Activated naive CD4-positive, alpha-beta T cell treated with anti-CD3 and anti-CD28 coated beads, Interleukin-2, amount 10 ng/mL, durations not matched to agents 7 days and 5 days (primary cell): ENCODE results near the gene IGSF23.
A peak's percentile ranks its signal among the peaks of the same experiment; 100 is the strongest.

ENCODE experiments used
- CTCF ChIA-PET: fragments of 350-600 bp; sonication (Branson Sonifier 250); formaldehyde crosslinking; loops from one replicate; lab custom pipeline; 2021; ENCODE audit warnings: antibody characterized with exemption; lab: Charles Lee
- DNase-seq: peaks from one replicate; pipeline ENCODE4 v3.0.0-alpha.2; 2020
- H3K27ac Mint-ChIP-seq: one replicate; pipeline ENCODE4 v1.8.0; 2021; ENCODE audit warnings: mild to moderate bottlenecking, moderate library complexity, mixed read lengths
- H3K27me3 Mint-ChIP-seq: one replicate; pipeline ENCODE4 v1.8.0; 2021; ENCODE audit warnings: mild to moderate bottlenecking, mixed read lengths
- H3K36me3 Mint-ChIP-seq: one replicate; pipeline ENCODE4 v1.8.0; 2021; ENCODE audit warnings: mixed read lengths
- H3K4me1 Mint-ChIP-seq: one replicate; pipeline ENCODE4 v1.8.0; 2021; ENCODE audit warnings: mixed read lengths
- H3K4me3 Mint-ChIP-seq: one replicate; pipeline ENCODE4 v1.8.0; 2021; ENCODE audit warnings: mild to moderate bottlenecking, moderate library complexity, mixed read lengths
- H3K9me3 Mint-ChIP-seq: one replicate; pipeline ENCODE4 v1.8.0; 2021; ENCODE audit warnings: mixed read lengths

IGSF23 gene

DNA sequence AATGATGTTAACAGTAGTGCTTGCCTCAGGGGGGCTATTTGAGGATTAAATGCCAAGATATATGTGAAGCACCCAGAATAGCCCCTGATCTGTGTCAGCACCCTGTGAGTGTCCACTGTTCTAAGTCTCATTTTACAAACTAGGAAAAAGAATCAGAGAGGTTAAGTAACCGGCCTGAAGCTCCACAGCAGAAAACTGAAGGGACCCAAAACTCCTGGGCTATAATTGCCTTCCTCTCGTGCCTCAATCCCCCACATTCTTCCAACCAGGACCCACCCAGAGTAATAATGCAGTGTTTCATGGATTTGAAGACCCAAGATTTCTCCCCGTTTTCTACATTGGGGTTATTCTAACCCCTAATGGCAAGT, 32.7 kb downstream of the IGSF23 start:
- CTCF ChIA-PET: no interaction called here
- H3K27ac Mint-ChIP-seq: no peak overlapping the region
- DNase-seq: no peak
- H3K4me1 Mint-ChIP-seq: peaks cover 3% of the 10 kb centered on the region
- H3K36me3 Mint-ChIP-seq: no peaks in the 10 kb centered on the region
- peaks cover 34% of the 10 kb centered on the region for H3K27me3 Mint-ChIP-seq
- H3K4me3 Mint-ChIP-seq: no peak overlapping the region
- H3K9me3 Mint-ChIP-seq: no peaks in the 10 kb centered on the region

DNA sequence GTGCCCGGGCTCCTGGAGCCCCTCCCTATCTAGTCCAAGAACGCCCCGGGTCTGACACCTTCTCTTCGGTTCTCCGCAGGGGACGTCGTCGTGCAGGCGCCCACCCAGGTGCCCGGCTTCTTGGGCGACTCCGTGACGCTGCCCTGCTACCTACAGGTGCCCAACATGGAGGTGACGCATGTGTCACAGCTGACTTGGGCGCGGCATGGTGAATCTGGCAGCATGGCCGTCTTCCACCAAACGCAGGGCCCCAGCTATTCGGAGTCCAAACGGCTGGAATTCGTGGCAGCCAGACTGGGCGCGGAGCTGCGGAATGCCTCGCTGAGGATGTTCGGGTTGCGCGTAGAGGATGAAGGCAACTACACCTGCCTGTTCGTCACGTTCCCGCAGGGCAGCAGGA, 33.8 kb downstream of the IGSF23 start:
- H3K27ac Mint-ChIP-seq: no peak overlapping the region
- no peak overlapping the region for H3K4me3 Mint-ChIP-seq
- CTCF ChIA-PET: no interaction called here
- no peak for DNase-seq
- no peaks in the 10 kb centered on the region for H3K36me3 Mint-ChIP-seq
- no peaks in the 10 kb centered on the region for H3K9me3 Mint-ChIP-seq
- peaks cover 3% of the 10 kb centered on the region for H3K4me1 Mint-ChIP-seq
- H3K27me3 Mint-ChIP-seq: peaks cover 22% of the 10 kb centered on the region

DNA sequence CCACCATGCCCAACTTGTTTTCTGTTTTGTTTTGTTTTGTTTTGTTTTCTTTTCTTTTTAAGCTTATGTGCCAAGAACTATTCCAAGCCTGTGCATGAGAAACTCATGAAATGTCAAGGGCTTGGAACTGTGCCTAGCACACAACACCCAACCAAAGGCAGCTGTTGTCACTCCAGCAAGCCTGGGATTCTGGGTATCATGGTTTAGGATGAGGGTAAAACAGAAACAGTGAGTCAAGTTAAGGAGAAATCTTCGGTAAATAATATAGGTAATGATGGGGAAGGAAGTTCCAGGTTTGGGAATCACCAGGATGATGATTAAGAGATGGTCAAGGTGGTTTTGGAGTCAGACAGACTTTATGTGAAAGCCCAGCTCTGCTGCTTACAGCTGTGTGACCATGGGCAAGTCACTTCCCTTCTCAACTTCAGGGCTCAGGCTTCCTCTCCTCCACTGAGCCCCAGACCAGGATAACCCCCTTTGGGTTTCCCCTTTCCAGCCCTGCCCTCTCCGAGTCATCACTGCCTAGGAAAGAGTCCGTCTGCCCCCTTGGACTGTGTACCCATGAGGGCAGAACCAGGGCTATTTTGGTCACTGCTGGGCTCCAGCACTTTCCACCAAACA, 35.4 kb downstream of the IGSF23 start:
- Mint-ChIP-seq H3K4me1 (no peaks in the 10 kb centered on the region), H3K27ac (no peak overlapping the region), H3K9me3 (no peaks in the 10 kb centered on the region), H3K36me3 (no peaks in the 10 kb centered on the region), H3K27me3 (peaks cover 10% of the 10 kb centered on the region), H3K4me3 (no peak overlapping the region)
- CTCF ChIA-PET: interaction anchor here (0.8 to 1.4 kb wide), 3 partner anchors 8 to 78 kb away, joined by 3 to 10 read pairs (median 4); no protein-coding TSS in a partner anchor
- DNase-seq: no peak

DNA sequence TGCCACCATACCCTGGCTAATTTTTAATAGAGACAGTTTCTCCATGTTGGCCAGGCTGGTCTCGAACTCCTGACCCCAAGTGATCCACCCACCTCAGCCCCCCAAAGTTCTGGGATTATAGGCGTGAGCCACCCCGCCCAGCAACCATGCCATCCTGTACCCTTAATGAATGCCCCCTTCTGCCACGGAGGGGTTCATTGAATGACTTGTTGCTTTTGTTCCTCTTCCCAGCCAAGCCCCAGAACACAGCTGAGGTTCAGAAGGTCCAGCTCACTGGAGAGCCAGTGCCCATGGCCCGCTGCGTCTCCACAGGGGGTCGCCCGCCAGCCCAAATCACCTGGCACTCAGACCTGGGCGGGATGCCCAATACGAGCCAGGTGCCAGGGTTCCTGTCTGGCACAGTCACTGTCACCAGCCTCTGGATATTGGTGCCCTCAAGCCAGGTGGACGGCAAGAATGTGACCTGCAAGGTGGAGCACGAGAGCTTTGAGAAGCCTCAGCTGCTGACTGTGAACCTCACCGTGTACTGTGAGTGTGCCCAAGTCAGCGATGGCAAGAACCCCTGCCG, 36.3 kb downstream of the IGSF23 start:
- Mint-ChIP-seq H3K4me1 (peaks cover 5% of the 10 kb centered on the region), H3K9me3 (no peaks in the 10 kb centered on the region), H3K27ac (no peak overlapping the region), H3K4me3 (no peak overlapping the region), H3K36me3 (no peaks in the 10 kb centered on the region), H3K27me3 (peaks cover 1% of the 10 kb centered on the region)
- no peak for DNase-seq
- CTCF ChIA-PET: interaction anchor here (1.4 kb wide), 1 partner anchor 73 kb away, joined by 4 read pairs; no protein-coding TSS in a partner anchor

DNA sequence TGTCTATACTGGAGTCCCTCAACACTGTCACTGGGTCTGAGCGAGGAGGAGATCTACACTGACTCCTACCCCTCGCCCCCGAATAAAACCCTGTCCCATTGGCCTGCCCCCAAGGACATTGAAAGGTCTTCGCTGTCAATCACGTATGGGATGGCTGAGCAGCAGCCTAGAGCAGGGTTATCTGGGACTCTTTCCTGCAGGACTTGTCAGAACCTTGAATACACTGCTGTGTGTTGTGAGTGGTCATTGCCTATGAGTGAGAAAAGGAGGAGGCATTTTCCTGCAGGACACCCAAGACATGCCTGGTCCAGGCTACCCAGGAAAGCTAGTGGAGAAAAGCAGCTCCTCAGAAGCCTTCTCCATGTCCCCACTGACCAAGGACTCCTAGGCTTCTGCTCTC, 40.0 kb downstream of the IGSF23 start:
- Mint-ChIP-seq H3K4me1 (peaks cover 6% of the 10 kb centered on the region), H3K27me3 (no peaks in the 10 kb centered on the region), H3K36me3 (peaks cover 3% of the 10 kb centered on the region), H3K27ac (no peak overlapping the region), H3K4me3 (no peak overlapping the region), H3K9me3 (no peaks in the 10 kb centered on the region)
- CTCF ChIA-PET: interaction anchor here (0.6 to 2.3 kb wide), 4 partner anchors 10 to 118 kb away, joined by 3 to 13 read pairs (median 4); no protein-coding TSS in a partner anchor
- no peak for DNase-seq

DNA sequence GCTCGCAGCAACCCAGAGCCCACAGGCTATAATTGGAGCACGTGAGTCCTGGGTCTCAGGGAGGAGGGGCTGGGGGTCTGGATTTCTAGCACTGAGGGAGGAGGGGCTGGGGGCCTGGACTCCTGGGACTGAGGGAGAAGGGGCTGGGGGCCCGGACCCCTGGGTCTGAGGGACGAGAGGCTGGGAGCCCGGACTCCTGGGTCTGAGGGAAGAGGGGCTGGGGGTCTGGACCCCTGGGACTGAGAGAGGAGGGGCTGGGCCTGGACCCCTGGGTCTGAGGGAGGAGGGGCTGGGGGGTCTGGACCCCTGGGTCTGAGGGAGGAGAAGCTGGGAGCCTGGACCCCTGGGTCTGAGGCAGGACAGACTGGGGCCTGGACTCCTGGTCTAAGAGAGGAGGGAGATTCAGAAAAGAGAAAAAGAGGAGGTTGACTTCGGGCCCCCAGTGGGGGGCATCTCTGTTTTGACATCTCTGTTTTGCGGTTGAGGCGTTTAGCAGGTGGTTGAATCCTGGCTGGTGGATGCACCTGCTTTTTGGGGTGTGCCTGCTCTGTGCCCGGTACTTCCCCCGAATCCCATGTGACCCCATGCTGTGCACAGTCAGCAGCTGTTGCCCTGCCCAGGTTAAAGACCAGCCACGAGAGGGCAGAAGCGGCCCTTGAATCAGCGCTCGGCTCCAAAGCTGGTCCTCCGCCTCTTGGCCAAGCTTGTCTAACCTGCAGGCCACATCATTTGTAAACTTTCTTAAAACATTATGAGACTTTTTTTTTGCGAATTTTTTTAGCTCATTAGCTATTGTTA, 40.8 kb downstream of the IGSF23 start:
- no peak overlapping the region for H3K4me3 Mint-ChIP-seq
- DNase-seq: peak; percentile 85
- H3K36me3 Mint-ChIP-seq: peaks cover 3% of the 10 kb centered on the region
- CTCF ChIA-PET: interaction anchor here (0.6 to 2.3 kb wide), 16 partner anchors 9 to 131 kb away, joined by 3 to 13 read pairs (median 4); no protein-coding TSS in a partner anchor
- H3K9me3 Mint-ChIP-seq: no peaks in the 10 kb centered on the region
- H3K4me1 Mint-ChIP-seq: peaks cover 6% of the 10 kb centered on the region
- no peaks in the 10 kb centered on the region for H3K27me3 Mint-ChIP-seq
- no peak overlapping the region for H3K27ac Mint-ChIP-seq

DNA sequence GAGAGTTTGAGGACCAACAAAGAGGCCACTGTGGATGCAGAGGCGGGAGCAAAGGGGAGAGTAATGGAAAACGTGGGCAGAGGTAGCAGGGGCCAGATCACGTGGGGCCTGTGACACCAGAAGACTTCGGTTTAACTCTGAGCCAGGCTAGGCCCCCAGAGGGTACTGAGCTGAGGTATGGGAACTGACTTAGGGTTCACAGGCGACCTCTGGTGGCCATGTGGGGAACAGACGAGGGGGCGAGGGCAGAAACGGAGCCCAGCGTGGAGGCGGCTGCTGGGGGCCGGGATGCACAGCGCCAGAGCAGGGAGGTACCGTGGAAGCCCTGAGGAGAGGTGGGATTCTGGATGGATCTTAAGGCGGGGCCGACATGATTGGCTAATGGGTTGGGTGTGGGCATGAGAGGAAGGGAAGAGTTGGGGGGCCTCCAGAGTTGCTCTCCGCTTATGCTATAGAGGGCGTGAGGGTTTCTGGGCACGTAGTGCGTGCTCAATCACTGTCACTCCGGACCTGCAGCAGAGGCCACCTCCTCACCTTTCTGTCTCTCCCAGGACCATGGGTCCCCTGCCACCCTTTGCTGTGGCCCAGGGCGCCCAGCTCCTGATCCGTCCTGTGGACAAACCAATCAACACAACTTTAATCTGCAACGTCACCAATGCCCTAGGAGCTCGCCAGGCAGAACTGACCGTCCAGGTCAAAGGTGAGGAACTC, 44.0 kb downstream of the IGSF23 start:
- no peak overlapping the region for H3K4me3 Mint-ChIP-seq
- H3K9me3 Mint-ChIP-seq: no peaks in the 10 kb centered on the region
- peaks cover 6% of the 10 kb centered on the region for H3K4me1 Mint-ChIP-seq
- DNase-seq: peak; percentile 78
- no peak overlapping the region for H3K27ac Mint-ChIP-seq
- CTCF ChIA-PET: interaction anchor here (0.6 to 4.9 kb wide), 14 partner anchors 9 to 189 kb away, joined by 3 to 30 read pairs (median 4); partner anchors contain the start of genes NECTIN2 and PVR
- peaks cover 3% of the 10 kb centered on the region for H3K36me3 Mint-ChIP-seq
- H3K27me3 Mint-ChIP-seq: no peaks in the 10 kb centered on the region

DNA sequence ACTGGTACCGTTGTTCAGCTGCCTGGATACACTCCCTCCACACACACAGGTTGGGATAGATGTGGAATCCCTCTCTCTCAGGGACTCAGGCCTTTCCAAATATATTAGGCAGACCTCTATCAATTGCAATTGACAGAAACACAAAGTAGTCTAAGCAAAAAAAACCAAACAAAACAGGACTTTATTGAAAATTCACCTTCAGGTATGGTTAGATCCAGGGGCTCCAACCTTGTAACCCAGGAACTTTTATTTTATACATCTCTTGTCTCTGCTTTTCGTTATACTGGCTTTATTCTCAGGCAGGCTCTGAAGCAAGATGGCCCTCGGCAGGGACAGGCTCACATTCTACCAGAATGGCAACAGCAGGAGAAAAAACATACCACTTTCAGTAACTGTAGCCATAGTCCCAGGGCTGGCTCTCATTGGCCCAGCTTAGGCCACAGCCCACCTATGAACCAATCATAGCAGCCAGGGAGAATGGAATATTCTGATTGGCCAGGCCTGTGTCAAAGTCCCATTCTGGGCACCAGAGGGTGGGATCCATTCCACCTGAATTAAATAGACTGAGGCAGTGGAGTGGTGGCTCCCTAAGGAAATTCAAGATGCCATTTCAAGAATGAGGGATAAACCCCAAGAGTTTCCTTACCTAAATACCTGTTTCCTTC, 44.8 kb downstream of the IGSF23 start:
- Mint-ChIP-seq H3K27me3 (no peaks in the 10 kb centered on the region), H3K9me3 (no peaks in the 10 kb centered on the region), H3K4me3 (no peak overlapping the region), H3K27ac (no peak overlapping the region), H3K36me3 (peaks cover 3% of the 10 kb centered on the region), H3K4me1 (peaks cover 6% of the 10 kb centered on the region)
- CTCF ChIA-PET: interaction anchor here (3.0 to 4.9 kb wide), 2 partner anchors 81 to 87 kb away, joined by 14 to 30 read pairs; no protein-coding TSS in a partner anchor
- DNase-seq: no peak

DNA sequence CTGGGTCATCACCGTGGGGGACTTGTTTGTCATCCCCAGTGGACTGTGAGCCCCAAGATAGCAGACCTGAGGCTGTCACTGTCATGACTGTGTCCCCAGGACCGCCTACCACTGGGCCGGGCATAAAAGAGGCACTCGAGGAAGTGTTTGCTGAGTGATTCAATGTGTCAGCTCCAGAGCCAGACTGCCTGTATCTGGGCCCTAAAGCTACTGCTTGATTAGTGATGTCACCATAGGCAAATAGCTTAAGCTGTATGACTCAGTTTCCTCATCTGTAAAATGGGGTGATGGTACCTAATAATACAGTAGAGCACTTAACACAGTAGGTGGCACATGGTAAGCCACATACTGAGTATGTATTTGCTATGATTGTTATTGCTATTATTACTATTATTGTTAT, 46.7 kb downstream of the IGSF23 start:
- Mint-ChIP-seq H3K9me3 (no peaks in the 10 kb centered on the region), H3K4me1 (no peaks in the 10 kb centered on the region), H3K27ac (no peak overlapping the region), H3K4me3 (no peak overlapping the region), H3K36me3 (peaks cover 3% of the 10 kb centered on the region), H3K27me3 (no peaks in the 10 kb centered on the region)
- CTCF ChIA-PET: interaction anchor here (4.9 kb wide), 1 partner anchor 89 kb away, joined by 30 read pairs; no protein-coding TSS in a partner anchor
- no peak for DNase-seq

DNA sequence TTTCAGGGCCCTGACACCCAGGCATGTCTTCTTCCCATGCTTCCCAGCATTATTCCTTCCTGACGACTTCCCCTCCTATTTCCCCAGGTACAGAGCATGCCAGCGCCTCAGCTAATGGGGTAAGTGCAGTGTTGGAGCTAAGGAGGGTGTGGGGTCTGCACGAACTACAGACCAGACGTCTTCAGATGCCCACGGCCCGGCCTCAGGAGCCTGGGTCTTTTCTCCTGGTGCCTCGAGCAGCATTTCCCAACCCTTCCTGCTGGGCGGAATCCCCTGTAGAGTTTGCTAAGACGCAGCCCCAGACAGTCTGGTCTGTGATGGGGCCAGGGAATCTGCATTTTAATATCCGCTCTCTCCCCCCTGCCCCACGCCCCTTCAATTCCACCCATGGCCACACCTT, 47.8 kb downstream of the IGSF23 start:
- CTCF ChIA-PET: interaction anchor here (2.9 kb wide), 1 partner anchor 90 kb away, joined by 13 read pairs; no protein-coding TSS in a partner anchor
- no peak overlapping the region for H3K4me3 Mint-ChIP-seq
- H3K9me3 Mint-ChIP-seq: no peaks in the 10 kb centered on the region
- H3K27ac Mint-ChIP-seq: no peak overlapping the region
- no peak for DNase-seq
- H3K36me3 Mint-ChIP-seq: no peaks in the 10 kb centered on the region
- H3K27me3 Mint-ChIP-seq: no peaks in the 10 kb centered on the region
- no peaks in the 10 kb centered on the region for H3K4me1 Mint-ChIP-seq

DNA sequence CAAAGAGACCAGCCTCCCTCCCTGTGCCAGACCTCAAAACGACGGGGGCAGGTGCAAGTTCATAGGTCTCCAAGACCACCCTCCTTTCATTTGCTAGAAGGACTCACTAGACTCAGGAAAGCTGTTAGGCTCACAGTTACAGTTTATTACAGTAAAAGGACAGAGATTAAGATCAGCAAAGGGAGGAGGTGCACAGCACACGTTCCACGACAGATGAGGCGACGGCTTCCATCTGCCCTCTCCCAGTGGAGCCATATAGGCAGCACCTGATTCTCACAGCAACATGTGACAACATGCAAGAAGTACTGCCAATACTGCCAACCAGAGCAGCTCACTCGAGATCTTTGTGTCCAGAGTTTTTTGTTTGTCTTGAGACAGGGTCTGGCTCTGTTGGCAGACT, 48.5 kb downstream of the IGSF23 start:
- no peaks in the 10 kb centered on the region for H3K36me3 Mint-ChIP-seq
- CTCF ChIA-PET: interaction anchor here (2.9 kb wide), 1 partner anchor 91 kb away, joined by 13 read pairs; no protein-coding TSS in a partner anchor
- H3K4me3 Mint-ChIP-seq: no peak overlapping the region
- H3K27ac Mint-ChIP-seq: no peak overlapping the region
- no peaks in the 10 kb centered on the region for H3K4me1 Mint-ChIP-seq
- no peaks in the 10 kb centered on the region for H3K27me3 Mint-ChIP-seq
- no peaks in the 10 kb centered on the region for H3K9me3 Mint-ChIP-seq
- no peak for DNase-seq

DNA sequence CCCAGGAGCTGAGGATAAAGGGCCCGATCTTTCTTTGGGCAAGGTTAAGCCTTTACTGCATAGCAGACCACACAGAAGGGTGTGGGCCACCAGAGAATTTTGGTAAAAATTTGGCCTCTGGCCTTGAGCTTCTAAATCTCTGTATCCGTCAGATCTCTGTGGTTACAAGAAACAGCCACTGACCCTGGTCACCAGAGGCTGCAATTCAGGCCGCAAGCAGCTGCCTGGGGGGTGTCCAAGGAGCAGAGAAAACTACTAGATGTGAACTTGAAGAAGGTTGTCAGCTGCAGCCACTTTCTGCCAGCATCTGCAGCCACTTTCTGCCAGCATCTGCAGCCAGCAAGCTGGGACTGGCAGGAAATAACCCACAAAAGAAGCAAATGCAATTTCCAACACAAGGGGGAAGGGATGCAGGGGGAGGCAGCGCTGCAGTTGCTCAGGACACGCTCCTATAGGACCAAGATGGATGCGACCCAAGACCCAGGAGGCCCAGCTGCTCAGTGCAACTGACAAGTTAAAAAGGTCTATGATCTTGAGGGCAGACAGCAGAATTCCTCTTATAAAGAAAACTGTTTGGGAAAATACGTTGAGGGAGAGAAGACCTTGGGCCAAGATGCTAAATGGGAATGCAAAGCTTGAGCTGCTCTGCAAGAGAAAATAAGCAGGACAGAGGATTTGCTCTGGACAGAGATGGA, 49.5 kb downstream of the IGSF23 start:
- H3K36me3 Mint-ChIP-seq: no peaks in the 10 kb centered on the region
- H3K27me3 Mint-ChIP-seq: no peaks in the 10 kb centered on the region
- H3K27ac Mint-ChIP-seq: no peak overlapping the region
- no peaks in the 10 kb centered on the region for H3K9me3 Mint-ChIP-seq
- no peak for DNase-seq
- H3K4me3 Mint-ChIP-seq: no peak overlapping the region
- no peaks in the 10 kb centered on the region for H3K4me1 Mint-ChIP-seq
- CTCF ChIA-PET: interaction anchor here (0.8 to 2.9 kb wide), 3 partner anchors 8 to 92 kb away, joined by 3 to 13 read pairs (median 4); no protein-coding TSS in a partner anchor

DNA sequence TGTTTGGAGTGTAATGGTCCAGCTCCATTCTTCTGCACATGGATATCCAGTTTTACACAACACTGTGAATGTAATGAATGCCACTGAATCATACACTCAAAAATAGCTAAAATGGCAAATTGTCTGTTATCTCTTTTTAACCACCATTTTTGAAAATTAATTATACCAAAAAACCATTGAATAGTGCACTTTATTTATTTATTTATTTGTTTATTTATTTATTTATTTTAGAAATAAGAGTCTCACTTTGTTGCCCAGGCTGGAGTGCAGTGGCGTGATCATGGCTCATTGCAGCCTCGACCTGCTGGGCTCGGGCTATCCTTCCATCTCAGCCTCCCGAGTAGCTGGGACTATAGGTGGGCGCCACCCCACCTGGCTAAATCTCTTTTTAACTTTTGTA, 50.6 kb downstream of the IGSF23 start:
- Mint-ChIP-seq H3K27ac (no peak overlapping the region), H3K9me3 (no peaks in the 10 kb centered on the region), H3K4me3 (no peak overlapping the region), H3K4me1 (no peaks in the 10 kb centered on the region), H3K27me3 (no peaks in the 10 kb centered on the region), H3K36me3 (no peaks in the 10 kb centered on the region)
- CTCF ChIA-PET: interaction anchor here (1.0 to 2.9 kb wide), 4 partner anchors 9 to 107 kb away, joined by 3 to 13 read pairs (median 4); no protein-coding TSS in a partner anchor
- no peak for DNase-seq
